Measurements from ENCODE around the gene PITRM1.

The PITRM1 gene

GRCh38 chr10:3166496-3167290 is 5.9 kb downstream of the PITRM1 start:
- no peak for DNase-seq

DNA sequence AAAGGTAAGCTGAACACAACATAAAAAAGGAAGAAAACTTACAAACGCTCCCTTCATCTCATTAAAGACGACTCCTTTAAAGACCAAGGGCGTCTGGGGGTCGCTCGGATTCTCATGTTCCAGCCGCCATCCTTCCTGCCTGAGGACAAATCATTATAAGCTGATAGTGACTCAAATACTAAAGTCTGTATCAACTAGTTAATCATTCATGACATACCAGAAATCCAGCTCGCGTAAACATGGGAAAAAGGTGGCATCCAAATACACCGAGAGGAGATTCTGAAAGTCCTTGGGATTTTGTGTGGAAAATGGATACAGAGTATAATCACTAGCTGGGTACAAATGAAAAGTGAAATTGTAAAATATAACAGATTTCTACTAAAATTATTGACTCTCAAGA is 7.4 kb downstream of the PITRM1 start:
- DNase-seq = no peak

GRCh38 chr10:3163879-3164278 is 8.7 kb downstream of the PITRM1 start:
- DNase-seq = no peak

DNA sequence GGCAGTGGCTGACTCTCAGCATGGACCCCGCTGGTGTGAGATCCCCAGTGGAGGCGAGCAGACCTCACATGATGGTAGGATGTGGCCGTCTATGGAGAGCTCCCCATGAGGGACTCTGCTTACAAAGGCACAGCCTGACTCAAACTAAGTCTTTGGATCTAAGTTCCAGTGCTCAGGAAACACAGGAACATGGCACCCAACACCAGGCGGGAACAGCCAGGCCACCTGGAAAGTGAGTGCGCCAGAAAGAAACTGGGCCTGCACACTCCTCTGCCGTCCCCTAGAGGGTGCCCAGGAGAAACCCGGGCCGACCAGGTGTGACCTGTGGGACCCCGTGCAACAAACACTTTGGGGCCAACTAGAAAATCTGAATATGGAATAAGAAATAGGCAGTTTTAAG is 10.0 kb downstream of the PITRM1 start:
- no peak for DNase-seq

DNA sequence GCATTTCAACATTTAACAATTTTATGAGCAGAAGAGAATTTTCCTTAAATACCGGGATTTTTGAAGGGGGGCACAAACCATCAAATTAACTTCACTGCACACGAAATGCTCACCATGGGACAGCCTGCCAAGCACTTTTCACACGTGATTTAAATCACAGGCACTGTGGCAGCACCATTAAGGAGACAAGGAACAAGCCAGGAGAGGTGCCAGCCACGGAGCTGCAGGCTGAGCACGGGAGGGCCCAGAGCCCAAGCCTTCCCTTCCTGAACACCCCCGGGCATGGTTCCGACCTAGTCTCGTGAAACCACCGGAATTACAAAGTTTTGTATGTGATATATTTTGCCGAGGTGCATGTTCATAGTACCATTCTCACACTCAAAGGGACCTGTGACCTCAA is 13.4 kb downstream of the PITRM1 start:
- DNase-seq = no peak

DNA sequence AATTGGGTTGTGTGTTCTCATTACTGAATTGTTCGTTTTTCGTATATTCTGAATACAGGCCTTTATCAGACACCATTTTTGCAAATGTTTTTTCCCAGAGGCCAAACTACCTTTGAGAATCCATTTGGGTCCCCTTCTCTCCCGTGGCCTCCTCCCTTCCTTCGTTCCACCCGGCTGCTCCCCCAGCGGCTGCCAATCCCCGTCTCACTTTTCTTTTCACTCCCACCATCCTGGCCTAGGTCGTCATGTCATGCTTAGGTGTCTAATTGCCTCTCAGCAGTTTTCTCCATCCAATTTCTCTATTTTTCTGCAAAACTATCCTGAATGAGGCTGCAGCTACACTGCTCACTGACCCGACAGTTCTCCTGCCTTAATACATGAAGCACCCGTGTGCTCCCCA is 17.9 kb downstream of the PITRM1 start:
- DNase-seq = no peak

DNA sequence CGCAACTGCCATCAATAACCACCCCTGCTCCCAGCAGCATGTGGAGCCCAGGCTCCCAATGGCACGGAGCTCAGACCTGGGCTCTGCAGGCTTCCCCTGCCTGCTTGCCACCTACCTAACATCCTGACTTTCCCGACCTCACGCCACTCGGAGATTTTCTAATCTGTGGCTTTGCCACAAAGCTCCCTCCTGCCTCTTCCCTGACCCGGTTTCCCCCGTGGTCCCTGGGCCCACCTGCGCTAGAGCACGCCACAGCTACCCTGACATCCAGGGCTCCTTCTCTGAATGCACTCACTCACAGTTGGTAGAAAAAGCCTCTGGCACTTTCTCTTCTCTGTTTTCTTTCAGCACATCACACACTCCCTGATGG is 20.0 kb downstream of the PITRM1 start:
- no peak for DNase-seq

GRCh38 chr10:3151889-3152565 is 20.6 kb downstream of the PITRM1 start:
- no peak for DNase-seq

DNA sequence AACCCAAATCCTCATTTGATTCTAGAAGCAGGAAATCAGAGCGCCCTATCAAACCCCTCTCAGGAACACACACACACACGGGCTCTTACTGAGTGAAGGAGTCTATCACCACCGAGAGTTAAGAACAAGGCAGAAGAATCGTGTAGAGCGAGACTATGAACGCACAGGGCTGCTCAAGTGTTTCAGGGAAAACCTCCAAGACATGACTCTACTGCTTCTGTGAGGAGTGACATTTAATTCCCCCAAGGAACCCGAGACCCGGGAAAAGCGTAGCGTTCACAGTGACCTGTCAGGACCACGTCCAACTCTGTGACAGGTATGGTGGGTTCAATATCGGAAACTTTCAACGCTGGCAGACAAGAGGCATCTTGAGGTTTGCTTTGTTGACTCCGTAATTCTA is 21.6 kb downstream of the PITRM1 start:
- no peak for DNase-seq

- DNase-seq = no peak
These were observed 22.2 kb downstream of the PITRM1 start for GRCh38 chr10:3150366-3150765.

DNA sequence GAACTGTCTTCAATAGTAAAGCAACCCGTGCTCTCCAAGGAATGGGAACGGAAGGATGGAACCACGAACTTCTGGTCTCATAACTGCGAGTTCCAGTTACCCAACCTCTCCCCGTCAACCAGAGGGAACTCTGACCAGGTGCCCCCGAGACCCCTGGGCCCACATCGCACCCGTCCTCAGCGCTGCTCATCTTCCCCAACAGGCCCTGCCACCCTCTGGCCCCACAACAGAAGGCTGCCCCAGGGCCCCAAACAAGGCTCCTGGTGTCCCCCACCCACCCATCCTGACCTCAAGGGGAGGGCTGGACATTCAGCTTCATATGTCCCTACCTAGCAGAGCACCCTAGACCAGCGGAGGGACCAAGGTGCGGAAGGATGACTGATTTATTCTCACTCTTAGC is 22.7 kb downstream of the PITRM1 start:
- no peak for DNase-seq

GRCh38 chr10:3148994-3149393 is 23.6 kb downstream of the PITRM1 start:
- DNase-seq = no peak

GRCh38 chr10:3148041-3148440 is 24.5 kb downstream of the PITRM1 start:
- no peak for DNase-seq

DNA sequence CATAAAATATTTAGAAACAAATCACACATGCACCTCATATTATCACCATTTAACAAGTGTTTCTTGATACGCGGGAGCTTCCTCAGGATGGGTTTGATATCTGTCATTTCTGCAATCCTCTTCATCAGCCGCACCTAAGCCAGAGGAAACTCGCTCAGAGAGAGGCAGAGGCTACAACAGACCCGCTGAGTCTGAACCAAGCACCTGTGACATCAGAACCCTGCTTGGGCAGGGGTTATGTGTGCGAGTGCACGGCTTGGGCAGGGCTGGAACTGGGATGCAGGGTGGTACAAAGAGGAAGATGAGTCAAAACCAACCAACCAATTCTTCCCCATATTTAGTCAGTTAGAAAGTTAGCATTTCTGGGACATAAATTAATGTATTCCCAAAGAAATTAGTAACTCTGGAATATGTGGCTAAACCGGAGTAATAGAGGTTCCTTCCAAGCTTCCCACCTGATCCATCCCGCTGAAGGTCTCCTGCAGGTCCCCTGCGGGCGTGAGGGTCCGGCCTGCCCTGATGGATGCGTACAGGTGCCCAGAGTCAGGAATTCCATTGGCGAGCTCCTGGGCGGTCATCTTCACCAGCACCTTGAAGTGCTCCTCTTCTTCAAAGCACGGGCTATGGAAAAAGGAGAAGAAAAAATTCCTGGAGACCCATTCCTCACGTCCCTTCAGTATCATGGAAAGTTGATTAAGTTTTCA is 25.3 kb downstream of the PITRM1 start:
- DNase-seq = no peak

GRCh38 chr10:3146289-3146688 is 26.3 kb downstream of the PITRM1 start:
- DNase-seq = no peak

- no peak for DNase-seq
These were observed 27.2 kb downstream of the PITRM1 start for GRCh38 chr10:3145366-3145765.

GRCh38 chr10:3143791-3144434 is 28.7 kb downstream of the PITRM1 start:
- no peak for DNase-seq

GRCh38 chr10:3143366-3143765 is 29.2 kb downstream of the PITRM1 start:
- DNase-seq = no peak

GRCh38 chr10:3142146-3142875 is 30.3 kb downstream of the PITRM1 start:
- no peak for DNase-seq

- DNase-seq = no peak
These were observed 31.1 kb downstream of the PITRM1 start for GRCh38 chr10:3141351-3142005.

- DNase-seq = no peak
These were observed 32.3 kb downstream of the PITRM1 start for GRCh38 chr10:3140280-3140679.

DNA sequence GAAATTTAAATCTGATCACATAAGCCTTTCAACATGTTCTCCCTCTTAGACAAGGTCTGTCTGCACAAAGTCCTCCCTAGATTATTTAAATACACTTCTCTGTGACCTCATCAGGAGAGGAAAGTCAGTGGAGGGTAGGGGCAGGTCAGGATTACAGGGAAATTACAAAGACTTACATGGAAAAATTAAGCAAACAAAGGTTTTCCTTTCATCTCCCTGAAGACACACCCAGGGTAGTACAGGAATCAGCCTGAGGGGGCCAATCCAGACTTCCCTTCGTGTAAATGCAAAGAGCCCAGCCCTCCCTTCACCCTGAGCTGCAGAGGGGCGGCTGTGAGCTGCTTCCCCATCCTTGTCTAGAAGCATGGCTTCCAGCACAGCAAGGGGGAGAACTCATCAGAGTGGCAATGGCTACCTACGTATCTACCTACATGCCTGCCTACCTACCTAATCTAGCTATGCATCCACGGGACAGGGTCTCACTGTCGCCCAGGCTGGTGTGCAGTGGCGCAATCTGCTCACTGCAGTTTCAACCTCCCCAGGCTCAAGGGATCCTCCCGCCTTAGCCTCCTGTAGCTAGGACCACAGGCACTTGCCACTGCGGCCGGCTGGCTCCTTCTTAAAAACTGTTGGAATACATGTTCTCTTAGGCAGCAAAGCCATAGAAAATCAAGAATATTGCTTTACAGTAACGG is 33.2 kb downstream of the PITRM1 start:
- DNase-seq = no peak
